Activated T-cell treated with anti-CD3 and anti-CD28 coated beads, Interleukin-2, amount 50 U/mL, for 4 hours (primary cell): ENCODE data around the gene MED15. TPM values are rescaled to one million over a fixed set of nuclear protein-coding genes. Genes with fewer than 3 reads are reported as not detected.
A peak's percentile ranks its signal among the peaks of the same experiment; 100 is the strongest.

Experiments
- ATAC-seq, 2 donors: fragments of 200-7000 bp; cut with Tn5 transposase; one replicate each; pipeline ENCODE4 v1.10.0; 2021
- DNase-seq: peaks from one replicate; pipeline ENCODE4 v3.0.0-alpha.2; 2020
- H3K27me3 Mint-ChIP-seq: one replicate; pipeline ENCODE4 v1.8.0; 2021; ENCODE audit warnings: low read depth, mixed read lengths
- H3K36me3 Mint-ChIP-seq: one replicate; pipeline ENCODE4 v1.8.0; 2022; ENCODE audit warnings: mixed read lengths; ENCODE audit not compliant: insufficient read depth
- H3K4me1 Mint-ChIP-seq: one replicate; pipeline ENCODE4 v1.8.0; 2021; ENCODE audit warnings: low read depth, mixed read lengths
- H3K4me3 Mint-ChIP-seq: one replicate; pipeline ENCODE4 v1.8.0; 2021; ENCODE audit warnings: mild to moderate bottlenecking, moderate library complexity, mixed read lengths
- H3K9me3 Mint-ChIP-seq: one replicate; pipeline ENCODE4 v1.8.0; 2021; ENCODE audit warnings: mixed read lengths
- total RNA-seq, 3 donors: library from RNA; stranded (reverse); gene quantifications; one replicate each; pipeline ENCODE4 v1.2.1, GENCODE V29; 2021

Gene MED15
- total RNA-seq, 3 donors from 2014 or later: 83.2 to 90.5 (median 84.0) TPM

GRCh38 chr22:20602609-20603164 is 95.3 kb downstream of the MED15 start:
- Mint-ChIP-seq H3K27me3 (no peaks in the 10 kb centered on the region), H3K4me3 (no peak overlapping the region), H3K9me3 (no peaks in the 10 kb centered on the region), H3K4me1 (peaks cover 9% of the 10 kb centered on the region), H3K36me3 (no peaks in the 10 kb centered on the region)
- DNase-seq (no peak), ATAC-seq (no peak)

GRCh38 chr22:20604092-20604747 is 96.8 kb downstream of the MED15 start:
- DNase-seq: no peak
- no peaks in the 10 kb centered on the region for H3K36me3 Mint-ChIP-seq
- ATAC-seq: no peak
- H3K4me1 Mint-ChIP-seq: peaks cover 9% of the 10 kb centered on the region
- H3K4me3 Mint-ChIP-seq: no peak overlapping the region
- H3K27me3 Mint-ChIP-seq: no peaks in the 10 kb centered on the region
- H3K9me3 Mint-ChIP-seq: no peaks in the 10 kb centered on the region

GRCh38 chr22:20604776-20605221 is 97.4 kb downstream of the MED15 start:
- Mint-ChIP-seq H3K9me3 (no peaks in the 10 kb centered on the region), H3K4me1 (peaks cover 9% of the 10 kb centered on the region), H3K36me3 (no peaks in the 10 kb centered on the region), H3K27me3 (no peaks in the 10 kb centered on the region), H3K4me3 (no peak overlapping the region)
- ATAC-seq (no peak), DNase-seq (no peak)

- DNase-seq: no peak
- Mint-ChIP-seq H3K4me3 (no peak overlapping the region), H3K36me3 (no peaks in the 10 kb centered on the region), H3K27me3 (no peaks in the 10 kb centered on the region), H3K4me1 (peaks cover 9% of the 10 kb centered on the region), H3K9me3 (no peaks in the 10 kb centered on the region)
- ATAC-seq: no peak
These were observed 97.9 kb downstream of the MED15 start for GRCh38 chr22:20605328-20605727.

- peaks cover 9% of the 10 kb centered on the region for H3K4me1 Mint-ChIP-seq
- DNase-seq: peak; percentile 59
- H3K27me3 Mint-ChIP-seq: no peaks in the 10 kb centered on the region
- H3K36me3 Mint-ChIP-seq: no peaks in the 10 kb centered on the region
- H3K4me3 Mint-ChIP-seq: no peak overlapping the region
- no peaks in the 10 kb centered on the region for H3K9me3 Mint-ChIP-seq
- peak; percentile 82 to 84 for ATAC-seq
These were observed 98.8 kb downstream of the MED15 start for GRCh38 chr22:20606041-20606783.

- H3K4me1 Mint-ChIP-seq: peaks cover 9% of the 10 kb centered on the region
- no peak for ATAC-seq
- H3K9me3 Mint-ChIP-seq: no peaks in the 10 kb centered on the region
- no peaks in the 10 kb centered on the region for H3K27me3 Mint-ChIP-seq
- H3K36me3 Mint-ChIP-seq: no peaks in the 10 kb centered on the region
- H3K4me3 Mint-ChIP-seq: no peak overlapping the region
- no peak for DNase-seq
These were observed 99.3 kb downstream of the MED15 start for GRCh38 chr22:20606784-20607128.

GRCh38 chr22:20607157-20607907 is 99.9 kb downstream of the MED15 start:
- DNase-seq (no peak), ATAC-seq (no peak)
- H3K4me1 Mint-ChIP-seq: peaks cover 9% of the 10 kb centered on the region
- H3K9me3 Mint-ChIP-seq: no peaks in the 10 kb centered on the region
- H3K27me3 Mint-ChIP-seq: no peaks in the 10 kb centered on the region
- no peak overlapping the region for H3K4me3 Mint-ChIP-seq
- no peaks in the 10 kb centered on the region for H3K36me3 Mint-ChIP-seq

DNA sequence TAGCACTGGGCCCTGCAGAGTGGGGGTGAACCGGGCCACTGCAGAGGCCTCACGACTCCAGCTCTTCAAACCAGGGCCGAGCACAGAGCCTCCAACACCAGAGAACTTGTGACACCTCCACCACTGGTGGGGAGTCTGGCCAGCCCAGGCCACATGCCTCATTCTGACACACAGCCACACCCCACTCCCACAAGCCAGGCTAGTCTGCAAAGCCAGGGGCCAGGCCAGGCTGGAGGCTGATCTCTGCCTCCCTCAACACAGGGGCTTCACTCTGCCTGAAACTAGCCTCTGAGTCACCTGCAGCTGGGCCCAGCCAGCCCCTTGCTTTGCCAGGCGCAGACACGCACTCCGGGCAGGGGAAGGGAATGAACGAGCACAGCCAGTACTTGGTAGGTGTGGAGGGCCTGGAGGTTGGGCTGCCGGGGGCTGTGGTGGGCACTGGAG is 102.9 kb downstream of the MED15 start:
- no peak for DNase-seq
- H3K36me3 Mint-ChIP-seq: no peaks in the 10 kb centered on the region
- H3K4me3 Mint-ChIP-seq: no peak overlapping the region
- H3K4me1 Mint-ChIP-seq: peaks cover 9% of the 10 kb centered on the region
- ATAC-seq: no peak
- H3K27me3 Mint-ChIP-seq: no peaks in the 10 kb centered on the region
- no peaks in the 10 kb centered on the region for H3K9me3 Mint-ChIP-seq

DNA sequence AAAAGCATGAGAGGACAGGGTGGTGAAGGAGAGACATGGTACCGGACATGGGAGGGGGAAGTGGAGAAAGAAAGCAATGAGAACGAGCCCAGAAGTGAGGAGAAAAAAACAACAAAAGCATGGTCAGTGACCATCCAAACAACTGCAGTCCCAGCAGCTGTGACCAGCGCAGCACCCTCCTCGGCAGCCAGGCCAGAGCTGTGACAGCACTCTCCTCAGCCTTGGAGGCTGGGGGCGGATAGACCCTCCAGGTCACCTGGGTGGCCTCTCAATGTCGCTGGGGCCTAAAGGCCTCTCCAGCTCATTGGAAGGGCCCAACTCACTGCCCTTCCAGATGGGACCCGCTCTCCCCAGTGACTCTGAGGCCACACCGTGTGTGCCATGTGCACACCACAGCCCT is 103.3 kb downstream of the MED15 start:
- Mint-ChIP-seq H3K4me1 (peaks cover 7% of the 10 kb centered on the region), H3K9me3 (no peaks in the 10 kb centered on the region), H3K36me3 (no peaks in the 10 kb centered on the region), H3K27me3 (no peaks in the 10 kb centered on the region), H3K4me3 (no peak overlapping the region)
- ATAC-seq (no peak), DNase-seq (no peak)

DNA sequence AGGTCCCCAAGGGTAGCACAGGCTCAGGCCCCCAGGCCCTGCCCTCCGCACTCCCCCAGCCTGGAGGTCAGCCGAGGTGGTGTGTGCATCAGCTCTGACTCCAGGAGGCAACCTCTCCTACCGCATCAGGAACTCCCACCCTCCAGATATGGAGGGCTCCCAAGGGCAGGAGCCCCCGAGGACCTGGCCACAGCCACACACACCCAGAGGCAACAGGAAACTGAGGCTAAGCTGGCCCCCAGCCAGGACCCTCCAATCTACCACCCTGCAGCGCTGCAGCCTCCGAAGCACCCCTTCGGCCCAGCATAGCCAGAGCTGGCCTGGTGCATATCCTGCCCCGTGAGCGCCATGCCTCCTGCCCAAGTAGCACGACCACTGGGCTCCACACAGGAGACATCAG is 104.0 kb downstream of the MED15 start:
- ATAC-seq: no peak
- Mint-ChIP-seq H3K36me3 (no peaks in the 10 kb centered on the region), H3K4me3 (no peak overlapping the region), H3K9me3 (no peaks in the 10 kb centered on the region), H3K4me1 (peaks cover 3% of the 10 kb centered on the region), H3K27me3 (no peaks in the 10 kb centered on the region)
- DNase-seq: no peak

DNA sequence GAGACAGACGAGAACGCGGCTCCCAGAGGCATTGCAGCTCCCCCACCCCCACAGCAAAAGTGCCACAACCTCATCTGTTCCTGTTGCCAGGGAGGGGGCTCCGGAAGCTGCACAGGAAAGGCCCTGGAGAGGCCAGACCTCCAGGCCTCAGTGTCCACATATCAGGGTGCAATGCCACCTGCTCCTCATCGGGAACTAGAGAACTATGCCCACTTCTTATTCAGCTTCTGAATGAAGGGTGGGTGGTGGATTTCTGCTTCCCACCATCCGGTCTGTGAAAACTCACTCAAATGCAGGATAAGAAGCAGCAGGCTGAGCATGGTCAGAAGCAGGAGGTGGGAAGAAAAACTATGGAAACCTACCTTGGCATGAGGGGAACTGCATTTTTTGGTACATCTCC is 105.9 kb downstream of the MED15 start:
- Mint-ChIP-seq H3K36me3 (no peaks in the 10 kb centered on the region), H3K4me3 (no peak overlapping the region), H3K9me3 (no peaks in the 10 kb centered on the region), H3K4me1 (no peaks in the 10 kb centered on the region), H3K27me3 (no peaks in the 10 kb centered on the region)
- ATAC-seq: no peak
- DNase-seq: no peak

- H3K4me3 Mint-ChIP-seq: no peak overlapping the region
- DNase-seq (no peak), ATAC-seq (no peak)
- no peaks in the 10 kb centered on the region for H3K36me3 Mint-ChIP-seq
- no peaks in the 10 kb centered on the region for H3K4me1 Mint-ChIP-seq
- no peaks in the 10 kb centered on the region for H3K9me3 Mint-ChIP-seq
- no peaks in the 10 kb centered on the region for H3K27me3 Mint-ChIP-seq
These were observed 107.6 kb downstream of the MED15 start for GRCh38 chr22:20615021-20615420.

DNA sequence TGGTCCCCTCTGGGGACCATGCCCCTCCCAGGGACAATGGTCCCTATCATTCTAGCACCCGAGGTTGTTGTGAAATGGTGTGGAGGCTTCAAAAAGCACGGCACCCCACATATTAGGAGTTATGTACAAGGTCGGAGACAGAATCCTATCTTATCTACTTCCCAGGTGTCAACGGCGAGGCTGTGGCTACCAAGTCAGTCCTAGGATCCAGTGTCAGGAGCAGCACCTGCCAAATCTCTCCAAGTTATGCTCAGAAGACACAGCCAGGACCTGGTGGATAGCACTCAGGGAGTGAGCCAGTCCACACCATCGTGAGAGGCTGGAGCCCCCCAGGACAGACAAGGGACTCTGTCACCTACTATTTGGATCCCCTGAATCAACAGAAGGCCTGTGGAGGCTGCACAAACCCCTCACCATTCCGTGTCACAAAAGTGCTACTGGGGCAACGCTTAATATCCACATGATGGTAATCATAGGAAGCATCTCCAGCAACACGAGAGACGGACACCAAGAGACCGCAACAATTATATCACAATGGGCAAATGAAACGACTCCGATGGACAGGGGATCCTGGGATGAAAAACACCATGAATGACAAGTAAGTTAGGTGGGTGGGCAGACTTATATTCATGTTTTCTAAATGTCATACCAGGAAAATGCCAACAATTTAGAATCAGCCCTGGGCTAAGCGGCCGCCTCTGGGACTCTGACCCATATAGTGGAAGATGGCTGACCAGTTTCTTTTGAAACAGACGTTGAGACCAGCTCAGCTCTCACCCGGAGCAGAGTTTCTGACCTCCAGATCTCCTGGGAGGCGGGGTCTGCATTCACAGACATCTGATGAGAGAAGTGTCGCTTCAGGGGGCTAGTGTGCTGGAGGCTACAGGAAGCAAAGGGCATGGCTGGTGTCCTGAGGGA is 108.4 kb downstream of the MED15 start:
- no peak for ATAC-seq

More for the DNA sequence above, 108.4 kb downstream of the MED15 start:
- no peak for DNase-seq
- Mint-ChIP-seq H3K27me3 (no peaks in the 10 kb centered on the region), H3K36me3 (no peaks in the 10 kb centered on the region), H3K9me3 (no peaks in the 10 kb centered on the region), H3K4me3 (no peak overlapping the region), H3K4me1 (no peaks in the 10 kb centered on the region)
